GM21723 (cell line): ENCODE results near the gene PRKCA.
"Not testable (repeated sequence)": the region's sequence is repeated elsewhere in the genome, so short reads cannot be mapped to it uniquely, and the experiment has no call there.

Experiments used
- ATAC-seq: cut with Tn5 transposase; IDR thresholded peaks from one replicate; pipeline ENCODE4 v1.9.1; 2021; ENCODE audit warnings: mild to moderate bottlenecking, moderate library complexity; ENCODE audit not compliant: unreplicated experiment

Gene PRKCA

GRCh38 chr17:66584927-66585326 lies 282.5 kb downstream of the PRKCA start:
- no peak for ATAC-seq

DNA sequence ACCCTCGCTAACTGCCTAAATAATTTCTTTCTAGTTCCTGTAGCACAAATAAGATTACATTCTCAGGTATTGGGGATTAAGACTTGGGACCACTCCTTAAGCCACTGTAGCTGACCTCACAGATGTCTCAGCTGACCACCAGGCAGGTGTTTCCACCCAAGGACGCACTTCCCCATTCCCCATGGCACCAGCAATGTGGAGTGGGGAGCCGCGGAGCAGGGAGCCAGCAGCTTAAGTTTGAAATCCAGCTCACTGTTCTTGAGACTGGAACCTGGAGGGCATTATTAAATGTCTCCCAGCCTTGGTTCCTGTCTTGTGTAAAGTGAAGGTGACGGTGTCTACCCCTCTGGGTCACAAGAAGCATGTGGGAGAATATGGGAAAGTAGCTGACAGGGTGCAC lies 283.1 kb downstream of the PRKCA start:
- ATAC-seq = no peak

DNA sequence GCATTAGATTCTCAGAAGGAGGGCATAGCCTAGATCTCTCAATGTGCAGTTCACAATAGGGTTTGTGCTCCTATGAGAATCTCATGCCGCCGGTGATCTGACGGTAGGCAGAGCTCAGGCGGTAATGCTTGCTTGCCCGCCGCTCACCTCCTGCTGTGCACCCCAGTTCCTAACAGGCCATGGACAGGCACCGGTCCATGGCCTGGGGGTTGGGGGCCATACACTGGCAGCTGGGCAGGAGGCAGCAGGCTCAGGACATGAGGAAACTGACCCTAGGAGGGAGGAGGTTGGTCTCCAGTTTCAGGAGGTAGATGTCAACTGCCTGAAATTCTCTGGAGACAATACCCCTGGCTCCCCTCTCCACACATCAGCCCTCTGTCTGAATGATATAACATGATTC lies 287.5 kb downstream of the PRKCA start:
- no peak for ATAC-seq

- no peak for ATAC-seq
These were observed 290.7 kb downstream of the PRKCA start for GRCh38 chr17:66593116-66593515.

DNA sequence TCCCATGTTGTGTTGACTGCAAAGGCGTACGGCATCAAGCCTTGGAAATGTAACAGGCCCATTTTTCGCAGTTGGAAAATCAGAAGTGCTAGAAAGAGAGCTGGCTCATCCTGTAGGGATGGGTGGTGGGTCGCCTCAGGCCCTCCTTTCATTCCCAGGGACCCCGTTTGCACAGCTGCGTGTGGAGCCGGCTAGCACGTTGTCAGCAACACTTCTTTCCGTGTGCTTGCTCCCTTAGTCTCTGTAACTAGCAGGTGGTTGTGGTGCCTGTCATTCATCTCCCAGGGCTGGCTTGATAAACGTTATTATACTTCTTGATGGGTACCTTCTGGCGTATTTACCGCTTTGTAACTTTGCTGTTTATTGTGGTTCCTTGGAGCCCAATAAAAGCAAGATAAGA lies 293.5 kb downstream of the PRKCA start:
- ATAC-seq = no peak

DNA sequence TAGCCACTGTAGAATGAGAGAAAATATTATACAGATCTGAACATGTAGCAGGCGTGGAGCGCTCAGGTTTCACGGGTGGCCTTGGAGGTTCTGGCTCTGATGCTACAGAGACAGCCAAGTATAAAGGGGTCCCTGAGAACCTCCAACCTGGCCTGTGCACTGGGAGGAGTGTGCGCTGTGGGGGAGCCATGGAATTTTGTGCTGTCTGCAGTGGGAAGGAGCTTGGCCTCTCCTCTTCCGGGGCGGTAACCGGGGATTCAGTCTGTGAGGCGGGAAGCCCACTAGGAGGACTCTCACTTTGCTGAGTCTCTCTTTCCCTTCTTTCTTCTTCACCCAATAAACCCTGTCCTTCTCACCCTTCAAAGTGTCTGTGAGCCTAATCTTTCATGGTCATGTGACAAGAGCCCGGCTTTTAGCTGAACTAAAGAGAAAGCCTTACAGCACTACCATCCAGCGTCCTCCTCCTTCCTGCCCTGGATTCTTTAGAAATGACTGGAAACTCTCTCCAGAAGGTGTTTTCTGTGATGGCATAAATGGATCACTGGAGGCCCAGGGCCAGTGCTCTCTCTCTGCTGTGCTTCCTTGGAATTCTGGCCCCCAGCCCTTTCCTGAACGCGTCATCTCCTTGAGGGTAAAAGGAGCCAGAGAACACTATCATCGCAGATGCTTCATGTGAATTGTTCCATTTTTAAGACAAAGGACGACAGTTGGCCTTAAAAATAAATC lies 300.4 kb downstream of the PRKCA start:
- ATAC-seq = no peak

DNA sequence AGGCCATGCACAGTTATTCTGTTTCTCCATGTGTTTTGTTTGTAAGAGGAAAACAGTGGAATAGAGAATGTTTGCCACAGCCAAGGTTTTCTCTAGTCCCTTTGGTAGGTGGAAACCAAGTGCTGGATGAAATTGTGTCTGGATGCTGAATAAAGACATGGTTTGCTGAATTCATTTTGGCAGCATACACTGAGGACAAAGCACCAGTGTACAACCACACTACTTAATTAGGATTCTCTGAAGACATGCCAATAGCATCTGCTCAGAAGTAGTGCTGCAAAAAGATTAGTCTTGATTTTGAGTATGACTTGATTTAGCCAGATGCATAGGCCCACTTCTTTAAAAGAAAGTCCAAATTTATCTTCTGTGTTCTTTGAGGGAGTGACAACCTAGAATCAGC lies 302.0 kb downstream of the PRKCA start:
- no peak for ATAC-seq

GRCh38 chr17:66605541-66605940 lies 303.1 kb downstream of the PRKCA start:
- no peak for ATAC-seq

- no peak for ATAC-seq
These were observed 308.1 kb downstream of the PRKCA start for GRCh38 chr17:66610361-66611133.

DNA sequence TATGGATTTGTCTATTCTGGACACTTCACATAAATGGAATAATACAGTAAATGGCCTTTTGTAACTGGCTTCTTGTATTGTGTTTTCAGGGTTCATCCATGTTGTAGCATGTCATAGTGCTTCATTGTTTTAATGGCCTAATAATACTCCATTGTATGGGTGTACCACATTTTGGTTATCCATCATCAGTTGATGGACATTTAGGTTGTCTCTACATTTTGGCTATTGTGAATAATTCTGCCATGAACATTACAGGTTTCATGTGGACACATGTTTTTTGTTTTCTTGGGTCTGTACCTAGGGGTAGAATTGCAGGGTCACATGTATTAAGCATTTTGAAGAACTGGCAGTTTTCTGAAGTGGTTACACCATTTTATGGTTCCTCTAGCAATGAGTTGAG lies 309.0 kb downstream of the PRKCA start:
- ATAC-seq = no peak

- ATAC-seq = no peak
These were observed 310.6 kb downstream of the PRKCA start for GRCh38 chr17:66612993-66613392.

DNA sequence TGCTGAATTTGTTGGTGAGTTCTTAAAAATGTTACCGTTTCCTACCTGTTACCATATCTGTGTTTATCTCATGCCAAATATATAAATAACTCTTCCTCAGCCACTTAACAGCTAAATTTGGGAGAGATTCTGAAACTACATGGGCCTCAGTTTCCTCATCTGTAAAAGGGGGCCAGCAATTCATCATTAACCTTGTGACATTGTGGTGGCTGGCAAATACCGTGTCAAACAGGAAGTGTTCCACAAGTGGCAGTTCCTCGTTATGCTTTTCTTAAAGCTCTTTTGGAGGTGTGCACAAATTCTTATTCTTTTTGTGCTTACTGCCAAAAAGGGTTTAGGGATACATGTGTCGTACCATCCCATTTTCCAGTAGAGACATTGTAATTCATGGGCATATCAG lies 312.1 kb downstream of the PRKCA start:
- no peak for ATAC-seq

DNA sequence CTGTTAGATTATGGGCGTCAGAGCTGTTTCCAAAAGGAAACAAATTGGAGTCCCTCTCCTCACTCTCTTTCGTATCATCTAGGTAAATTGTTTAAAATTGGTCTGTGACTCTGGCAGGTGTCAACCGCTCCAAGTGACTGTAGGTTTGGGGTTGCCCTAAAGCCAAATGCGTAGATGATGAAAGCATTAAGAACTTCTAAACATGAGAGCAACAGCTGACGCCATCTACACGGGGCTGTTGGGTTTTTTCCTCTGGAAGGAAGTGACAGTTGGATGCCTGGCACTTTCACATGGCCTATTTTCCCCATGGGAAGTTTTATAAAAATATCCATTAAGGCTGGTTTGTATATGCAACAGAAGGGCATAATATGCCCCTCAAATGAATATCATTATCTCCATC lies 316.8 kb downstream of the PRKCA start:
- ATAC-seq = no peak

DNA sequence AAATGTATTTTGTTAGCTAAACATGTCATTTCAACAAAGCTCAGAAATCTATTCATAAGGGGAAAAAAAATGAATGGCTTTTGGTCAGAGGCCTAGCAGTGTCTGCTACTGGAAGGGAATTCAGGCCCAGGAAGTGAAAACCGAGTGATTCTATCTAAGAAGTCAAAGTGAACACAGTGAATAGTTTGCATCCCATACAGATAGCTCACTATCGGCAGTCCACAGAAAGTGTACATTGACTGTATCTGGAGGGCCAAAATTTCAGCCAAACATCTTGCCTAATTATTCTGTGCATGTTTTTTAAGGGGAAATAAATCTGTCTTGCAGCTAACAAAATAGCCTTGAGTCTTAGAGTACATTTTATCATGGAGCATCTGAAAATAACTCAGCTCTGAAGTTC lies 318.1 kb downstream of the PRKCA start:
- no peak for ATAC-seq

DNA sequence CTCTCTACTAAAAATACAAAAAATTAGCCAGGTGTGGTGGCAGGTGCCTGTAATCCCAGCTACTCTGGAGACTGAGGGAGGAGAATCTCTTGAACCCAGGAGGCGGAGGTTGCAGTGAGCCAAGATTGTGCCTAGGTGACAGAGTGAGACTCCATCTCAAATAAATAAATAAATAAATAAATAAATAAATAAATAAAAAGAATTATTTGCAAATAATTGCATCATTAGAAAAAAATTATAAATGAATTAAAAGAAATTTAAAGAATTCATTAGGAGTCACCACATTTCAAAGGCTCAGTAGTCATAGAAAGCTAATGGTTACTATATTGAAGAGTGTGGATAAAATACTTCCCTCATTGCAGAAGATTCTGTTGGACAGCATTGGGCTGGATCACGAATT lies 322.2 kb downstream of the PRKCA start:
- not testable (repeated sequence) for ATAC-seq

DNA sequence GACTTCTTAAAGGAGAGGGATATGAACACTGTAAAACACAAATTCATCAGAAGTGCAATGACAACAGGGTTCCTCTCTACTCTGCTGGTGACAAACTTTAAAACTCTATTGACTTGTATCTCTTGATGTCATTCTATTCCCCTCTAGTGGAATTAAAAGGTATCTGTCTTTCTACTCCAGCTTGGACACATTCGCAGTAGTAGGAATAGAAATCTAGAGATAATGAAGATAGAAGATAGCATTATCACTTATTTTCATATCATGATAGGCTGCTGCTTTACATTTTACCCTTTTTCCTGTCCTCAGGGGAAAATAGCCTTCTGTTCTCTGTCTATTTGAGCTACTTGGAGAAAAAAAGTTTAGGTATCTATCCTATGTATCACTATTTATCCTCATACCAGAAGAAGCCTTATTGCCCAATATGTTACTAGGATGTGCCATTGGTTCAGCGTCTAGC lies 322.9 kb downstream of the PRKCA start:
- no peak for ATAC-seq

DNA sequence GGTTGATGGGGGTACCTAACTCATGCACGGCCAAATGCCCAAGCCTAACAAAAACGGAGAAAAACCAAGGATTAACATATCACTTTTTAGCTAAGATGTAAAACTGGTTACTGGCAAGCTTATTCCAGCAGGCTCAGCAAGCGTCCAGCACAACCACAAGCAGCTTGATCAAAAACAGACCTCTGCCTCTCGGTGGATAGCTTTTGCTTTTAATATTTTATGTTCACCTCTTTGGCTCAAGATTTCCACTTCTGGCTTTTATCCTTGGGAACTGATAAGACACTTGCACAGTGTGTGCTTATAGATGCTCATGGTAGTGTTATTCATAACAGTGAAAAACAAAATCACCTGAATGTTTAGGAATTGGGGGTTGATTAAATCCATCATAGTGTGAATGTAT lies 325.6 kb downstream of the PRKCA start:
- no peak for ATAC-seq

- ATAC-seq = no peak
These were observed 327.3 kb downstream of the PRKCA start for GRCh38 chr17:66629762-66630161.

- no peak for ATAC-seq
These were observed 328.0 kb downstream of the PRKCA start for GRCh38 chr17:66630379-66630778.

DNA sequence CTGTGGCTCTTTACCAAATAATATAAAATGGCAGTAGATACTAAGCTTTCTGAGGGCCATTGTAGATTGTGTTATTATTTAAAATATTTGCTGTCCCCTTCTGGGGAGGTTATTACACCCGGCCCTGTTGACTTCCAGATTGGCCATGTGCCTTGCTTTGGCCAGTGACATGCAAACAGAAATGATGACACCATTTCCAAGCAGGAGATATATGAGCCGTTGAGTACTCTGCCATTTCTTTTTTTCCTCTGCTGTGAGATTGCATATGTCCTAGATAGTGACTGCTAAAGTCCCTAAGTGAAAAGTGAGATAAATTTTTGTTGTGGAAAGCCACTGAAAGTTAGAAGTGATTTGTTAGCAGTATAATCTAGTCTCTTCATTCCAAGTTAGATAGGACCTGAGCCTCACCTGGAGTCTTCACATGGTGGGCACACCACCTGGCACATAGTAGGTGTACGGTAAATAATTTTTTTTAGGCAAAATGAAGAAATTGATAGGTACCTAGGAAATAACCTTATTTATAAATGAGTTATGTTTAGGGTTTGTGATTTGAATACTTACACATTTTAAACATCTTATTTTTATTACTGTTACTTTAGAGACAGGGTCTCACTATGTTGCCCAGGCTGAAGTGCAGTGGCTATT lies 328.5 kb downstream of the PRKCA start:
- no peak for ATAC-seq

- no peak for ATAC-seq
These were observed 330.3 kb downstream of the PRKCA start for GRCh38 chr17:66632731-66633130.
